ENCODE data around the gene IMP3.

- TF ChIP-seq YY1 (IDR thresholded peaks at IDR 0.05; ENCODE audit: insufficient read depth, insufficient read length) (no peak), ZNF274 (IDR thresholded peaks at IDR 0.05; ENCODE audit: low read depth, low read length) (no peak)
Measured at GRCh38 chr15:75597667-75598341, 42.2 kb downstream of the IMP3 start.

Data from NT2/D1 (cell line).